GM21515 (cell line): ENCODE data around the gene BRME1.
"Not testable (repeated sequence)": the region's sequence is repeated elsewhere in the genome, so short reads cannot be mapped to it uniquely, and the experiment has no call there.

Experiments
- ATAC-seq: cut with Tn5 transposase; IDR thresholded peaks from one replicate; pipeline ENCODE4 v1.9.1; 2021; ENCODE audit not compliant: unreplicated experiment

The BRME1 gene

DNA sequence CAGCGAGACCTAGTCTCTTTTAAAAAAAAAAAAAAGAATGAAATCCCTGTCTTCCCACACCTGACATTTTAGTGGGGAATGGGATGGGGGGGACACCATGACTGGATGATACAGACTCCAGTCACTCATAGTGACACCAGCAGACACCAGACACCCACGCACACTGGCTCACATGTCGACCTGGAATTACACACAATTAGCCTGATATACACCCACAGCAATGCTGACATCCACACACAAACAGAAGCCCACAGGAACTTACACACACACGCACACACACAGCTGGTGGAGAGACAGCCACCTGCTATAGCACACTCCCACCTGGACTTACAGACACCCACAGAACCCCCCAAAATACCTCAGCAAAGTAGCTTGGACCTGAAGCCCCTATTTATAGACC lies 37.3 kb downstream of the BRME1 start:
- no peak for ATAC-seq

DNA sequence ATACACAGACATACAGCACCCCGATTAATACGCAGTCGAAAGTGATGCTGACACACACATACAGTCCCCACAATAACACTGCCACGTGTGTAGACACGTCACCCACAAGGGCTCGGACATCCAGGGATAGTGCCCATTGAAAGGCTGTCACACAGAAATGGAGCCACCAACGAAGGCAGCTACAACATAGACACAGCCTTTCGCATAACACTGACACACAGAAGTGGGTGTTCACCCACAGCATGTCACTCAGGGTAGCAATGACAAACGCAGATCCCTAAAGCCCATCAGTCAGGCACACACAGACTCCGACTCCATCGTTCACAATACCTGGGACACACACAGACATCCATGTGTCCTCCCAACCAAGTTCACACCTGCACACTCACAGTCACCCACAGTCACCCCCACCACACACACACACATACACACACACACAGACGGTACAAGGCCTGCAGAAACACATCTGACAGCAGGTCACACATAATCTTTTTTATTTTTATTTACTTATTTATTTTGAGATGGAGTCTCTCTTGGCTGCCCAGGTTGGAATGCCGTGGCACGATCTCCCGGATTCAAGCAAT lies 39.4 kb downstream of the BRME1 start:
- ATAC-seq: no peak

DNA sequence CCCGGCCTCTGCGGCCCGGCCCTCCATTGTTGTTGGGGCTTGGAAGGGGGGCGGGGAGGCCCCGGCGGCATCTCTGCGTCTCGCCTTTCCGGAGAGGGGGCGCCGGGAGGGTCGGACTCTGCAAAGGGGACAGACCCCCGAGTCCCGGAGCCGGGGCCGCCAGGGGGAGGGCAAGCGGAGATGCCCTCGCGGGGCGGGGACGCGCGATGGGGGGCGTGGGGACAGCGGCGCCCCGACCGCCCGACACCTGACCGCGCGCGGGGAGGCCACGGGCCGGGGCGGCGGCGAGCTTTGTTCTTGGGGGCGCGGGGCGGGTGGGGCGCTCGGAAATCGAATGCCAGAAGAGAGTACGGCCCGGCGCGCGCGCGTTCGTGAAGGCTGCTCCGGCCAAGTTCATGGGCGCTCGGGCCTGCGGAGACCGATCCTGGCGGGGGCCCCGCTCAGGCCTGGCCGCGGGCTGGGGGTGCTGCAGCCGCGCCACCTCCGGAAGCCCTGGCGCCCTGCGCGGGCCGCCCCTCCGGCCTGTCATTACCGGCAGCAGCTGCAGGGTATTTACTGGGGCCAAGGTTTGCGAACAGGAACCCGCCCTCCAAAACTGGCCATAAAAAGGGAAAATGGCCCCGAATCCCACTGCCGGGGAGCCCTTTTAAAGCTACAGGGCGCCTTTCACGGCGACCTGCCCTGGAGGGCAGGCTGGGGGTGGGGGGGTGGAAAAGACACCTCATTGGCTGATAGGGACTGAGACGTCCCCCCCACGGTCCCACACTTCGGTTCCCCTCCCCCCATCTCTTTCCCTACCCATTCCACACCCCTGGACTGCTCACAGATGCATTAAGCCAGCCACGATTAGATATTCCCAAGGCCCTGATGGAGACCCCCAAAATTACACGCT lies 40.1 kb downstream of the BRME1 start:
- no peak for ATAC-seq

DNA sequence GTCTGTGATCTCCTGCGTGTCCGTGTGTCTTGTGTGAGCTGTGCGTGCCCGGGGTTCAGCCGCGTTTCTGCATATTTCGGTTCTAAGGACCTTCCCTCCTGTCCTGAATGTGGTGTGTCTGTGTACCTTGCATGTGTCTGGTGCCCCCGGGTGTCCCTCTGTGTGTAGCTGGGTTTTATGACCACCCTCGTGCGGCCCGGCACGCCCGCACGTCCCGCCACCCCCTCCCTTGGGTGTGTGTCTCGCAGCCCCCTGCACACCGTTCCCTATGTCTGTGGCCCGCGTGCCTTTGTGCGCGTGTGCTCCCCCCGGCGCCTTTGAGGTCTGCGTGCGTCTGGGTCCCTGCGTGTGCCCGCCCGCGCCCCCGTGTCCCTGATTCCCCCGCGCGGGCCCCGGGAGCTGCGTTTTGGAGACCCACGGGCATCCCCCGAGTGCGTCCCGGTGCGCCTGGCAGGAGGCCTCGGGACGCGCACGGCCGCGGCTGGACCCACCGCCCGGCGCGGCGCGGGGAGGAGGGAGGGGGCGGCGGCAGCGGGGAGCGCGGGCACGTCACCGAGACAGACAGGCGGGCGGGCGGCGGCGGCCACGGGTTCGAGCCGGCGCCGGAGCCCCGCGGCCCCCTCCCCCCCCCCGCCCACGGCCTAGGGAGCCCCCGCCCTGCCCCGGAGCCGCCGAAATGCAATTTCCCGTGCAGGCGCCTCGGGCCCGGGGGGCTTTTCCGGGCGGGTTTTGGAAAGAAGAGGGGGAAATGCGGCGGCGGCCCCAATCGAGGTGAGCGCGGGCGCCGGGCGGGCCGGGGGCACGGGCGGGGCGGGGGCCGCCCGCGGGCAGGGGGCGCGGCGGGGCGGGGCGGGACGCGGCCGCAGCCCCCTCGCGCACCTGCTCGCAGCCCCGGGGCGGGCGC lies 41.0 kb downstream of the BRME1 start:
- no peak for ATAC-seq

DNA sequence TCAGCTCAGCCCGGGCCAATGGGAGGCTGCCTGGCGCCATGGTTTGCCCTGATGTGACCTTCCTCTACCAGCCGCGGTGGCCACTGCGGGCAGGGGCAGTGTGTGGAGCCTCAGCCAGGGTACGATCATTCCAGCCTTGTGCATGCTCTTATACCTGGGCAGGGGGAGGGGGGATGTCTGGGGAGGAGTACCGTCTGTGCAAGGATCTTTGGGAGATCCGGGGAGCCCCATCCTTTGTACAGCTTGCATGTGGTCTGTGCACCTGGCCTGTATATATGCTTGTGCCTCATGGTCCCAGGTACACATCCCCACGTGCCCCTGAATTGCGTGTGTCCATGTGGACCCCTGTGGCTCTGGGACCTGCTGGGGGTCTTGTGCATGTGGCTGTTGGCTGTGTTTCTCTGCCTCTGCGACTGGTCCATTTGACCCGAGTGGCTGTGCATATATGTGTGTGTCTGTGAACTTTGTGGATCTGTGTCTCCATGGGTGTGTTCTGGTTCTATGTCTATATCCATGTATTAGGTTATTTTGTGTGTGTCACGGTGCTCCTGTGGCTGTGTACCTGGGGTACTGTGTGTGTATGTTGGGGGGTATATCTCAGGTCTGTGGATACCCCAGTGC lies 41.8 kb downstream of the BRME1 start:
- ATAC-seq: no peak

DNA sequence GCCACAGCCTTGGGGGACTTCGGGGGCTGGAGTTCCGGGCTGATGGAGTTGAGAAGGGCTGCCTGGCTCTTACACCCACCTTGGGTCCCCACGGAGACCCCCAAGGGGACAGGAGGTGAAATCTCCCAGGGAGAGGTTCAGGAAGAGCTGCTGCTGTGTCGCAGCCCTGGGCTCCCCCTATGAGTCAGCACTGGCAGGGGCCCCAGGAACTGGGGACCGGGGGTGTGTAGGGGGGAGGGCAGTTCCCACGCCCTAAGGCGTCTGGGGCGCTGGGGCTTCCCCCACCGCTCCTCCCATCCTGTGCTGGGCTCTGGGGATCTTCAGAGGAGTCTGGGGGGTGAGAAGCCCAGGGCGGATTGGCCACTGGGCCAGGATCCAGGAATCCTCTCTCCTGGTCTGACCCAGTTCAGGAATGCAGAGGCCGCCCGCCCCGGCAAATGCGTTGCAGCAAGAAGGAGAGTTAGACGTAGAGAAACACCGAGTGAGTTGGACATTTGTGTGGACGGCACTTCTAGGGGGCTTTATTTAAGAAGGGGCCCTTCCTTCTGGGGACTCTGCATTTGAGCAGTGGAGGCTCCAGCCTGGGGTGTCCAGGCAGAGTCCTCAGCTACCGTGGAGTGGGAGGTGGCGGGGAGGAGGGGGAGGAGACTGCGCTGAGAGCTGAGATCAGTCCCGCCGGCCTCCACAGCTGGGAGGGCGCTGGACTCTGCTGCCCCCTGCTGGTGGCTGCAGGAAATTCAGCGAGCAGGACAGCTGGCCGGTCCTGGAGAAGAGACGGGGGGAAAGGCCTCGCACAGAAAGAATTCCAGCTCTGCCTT lies 44.0 kb downstream of the BRME1 start:
- ATAC-seq: peak; percentile 58

DNA sequence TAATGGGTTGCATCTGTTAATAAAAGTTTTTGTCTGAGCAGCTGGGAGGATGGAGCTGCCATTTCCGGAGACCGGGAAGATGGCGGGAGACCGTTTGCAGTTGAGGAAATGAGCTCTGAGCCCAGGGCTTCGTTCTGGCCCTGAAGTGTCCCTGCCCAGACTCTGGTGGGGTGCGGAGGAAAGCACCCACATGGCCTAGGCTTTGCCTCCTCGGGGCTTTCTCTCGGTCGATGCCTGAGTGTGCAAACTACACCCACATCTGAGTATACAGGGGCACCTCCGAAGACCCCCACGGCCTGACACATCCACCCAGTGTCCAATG lies 44.6 kb downstream of the BRME1 start:
- peak; percentile 19 for ATAC-seq

DNA sequence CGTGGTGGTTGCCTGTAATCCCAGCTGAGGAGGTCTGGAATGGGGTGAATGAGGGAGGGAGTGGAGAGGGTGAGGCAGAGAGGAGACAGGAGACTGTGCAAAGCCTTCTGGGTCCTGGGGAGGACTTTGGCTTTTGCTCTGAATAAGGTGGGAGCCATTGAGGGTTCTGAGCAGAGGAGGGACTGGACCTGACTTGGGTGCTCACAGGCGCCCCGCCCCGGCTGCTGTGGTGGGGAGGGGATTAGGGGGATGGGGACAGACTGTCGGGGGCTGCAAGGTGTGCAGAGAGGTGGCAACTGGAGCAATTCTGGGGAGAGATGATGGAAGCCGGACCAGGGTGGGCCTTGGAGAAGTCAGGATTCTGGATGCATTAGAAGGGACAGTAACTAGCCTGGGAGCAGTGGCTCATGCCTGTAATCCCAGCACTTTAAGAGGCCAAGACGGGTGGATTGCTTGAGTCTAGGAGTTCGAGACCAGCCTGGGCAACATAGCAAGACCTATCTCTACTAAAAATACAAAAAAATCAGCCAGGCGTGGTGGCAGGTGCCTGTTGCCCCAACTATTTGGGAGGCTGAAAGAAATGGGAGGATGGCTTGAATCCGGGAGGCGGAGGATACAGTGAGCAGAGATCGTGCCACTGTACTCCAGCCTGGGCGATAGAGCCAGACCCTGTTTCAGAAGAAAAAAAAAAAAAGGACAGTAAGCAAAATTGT lies 45.1 kb downstream of the BRME1 start:
- no peak for ATAC-seq

DNA sequence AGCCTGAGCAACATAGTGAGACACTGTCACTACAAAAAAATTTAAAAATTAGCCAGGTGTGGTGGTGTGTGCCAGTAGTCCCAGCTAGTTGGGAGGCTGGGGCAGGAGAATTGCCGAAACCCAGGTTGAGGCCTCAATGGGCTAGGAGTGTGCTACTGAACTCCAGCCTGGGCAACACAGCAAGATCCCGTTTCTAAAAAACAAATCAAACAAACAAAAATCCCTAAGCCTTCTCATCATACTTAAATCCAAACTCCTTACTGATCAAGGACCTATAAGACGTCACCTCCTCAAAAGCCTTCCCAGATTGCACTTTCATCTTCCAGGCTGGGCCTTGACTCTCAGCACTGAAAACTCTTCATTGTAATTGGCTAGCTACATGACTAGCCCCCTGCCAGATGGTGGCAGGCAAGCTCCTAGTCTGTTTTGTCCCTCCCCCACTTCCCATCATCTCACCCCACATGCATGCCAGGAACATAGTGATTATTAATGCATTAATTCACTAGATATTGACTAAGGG lies 46.5 kb downstream of the BRME1 start:
- no peak for ATAC-seq

DNA sequence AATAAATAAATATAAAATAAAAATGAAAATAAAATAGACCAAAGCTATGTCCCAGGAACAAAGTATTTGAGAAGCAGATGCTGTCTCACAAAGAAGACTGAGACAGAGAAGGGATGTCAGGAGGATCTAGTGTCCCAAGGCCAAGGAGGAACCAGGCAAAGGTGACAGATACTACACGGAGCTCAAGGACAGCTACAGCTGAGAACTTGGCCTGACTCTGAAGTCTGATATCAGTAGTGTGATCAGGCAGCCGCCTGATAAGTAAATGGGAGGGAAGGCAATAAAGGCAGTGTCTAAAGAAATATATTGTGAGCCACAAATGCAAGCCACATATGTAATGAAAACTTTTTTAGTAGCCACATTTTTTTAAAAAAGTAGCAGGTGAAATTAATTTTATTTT lies 49.4 kb downstream of the BRME1 start:
- ATAC-seq: no peak

DNA sequence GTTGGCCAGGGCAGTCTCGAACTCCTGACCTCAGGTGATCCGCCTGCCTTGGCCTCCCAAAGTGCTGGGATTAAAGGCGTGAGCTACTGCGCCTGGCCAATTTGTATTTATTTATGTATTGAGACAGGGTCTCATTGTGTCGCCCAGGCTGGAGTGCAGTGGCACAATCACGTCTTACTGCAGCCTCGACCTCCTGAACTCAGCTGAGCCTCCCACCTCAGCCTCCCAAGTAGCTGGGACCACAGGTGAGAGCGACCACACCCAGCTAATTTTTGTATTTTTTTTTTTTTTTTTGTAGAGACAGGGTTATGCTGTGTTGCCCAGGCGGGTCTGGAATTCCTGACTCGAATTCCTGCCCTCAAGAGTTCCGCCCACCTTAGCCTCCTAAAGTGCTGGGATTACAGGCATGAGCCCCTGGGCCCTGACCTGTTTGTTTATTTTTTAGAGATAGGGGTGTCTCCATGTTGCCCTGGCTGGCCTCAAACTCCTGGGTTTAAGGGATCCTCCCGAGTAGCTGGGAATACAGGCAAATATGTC lies 53.7 kb downstream of the BRME1 start:
- ATAC-seq: not testable (repeated sequence)

DNA sequence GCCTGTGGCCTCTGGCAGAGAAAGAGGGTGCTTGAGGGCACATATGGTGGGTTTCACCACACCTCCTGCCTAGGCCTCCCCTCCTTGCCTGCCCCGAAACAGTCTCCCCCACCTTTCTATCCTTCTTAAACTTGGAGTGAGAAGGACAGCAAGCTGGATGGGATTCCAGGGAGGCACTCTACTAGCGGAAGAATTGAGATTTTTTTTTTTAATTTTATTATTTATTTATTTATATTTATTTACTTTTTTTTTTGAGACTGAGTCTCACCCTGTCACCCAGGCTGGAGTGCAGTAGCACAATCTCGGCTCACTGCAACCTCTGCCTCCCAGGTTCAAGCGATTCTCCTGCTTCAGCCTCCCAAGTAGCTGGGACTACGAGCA lies 54.2 kb downstream of the BRME1 start:
- not testable (repeated sequence) for ATAC-seq

DNA sequence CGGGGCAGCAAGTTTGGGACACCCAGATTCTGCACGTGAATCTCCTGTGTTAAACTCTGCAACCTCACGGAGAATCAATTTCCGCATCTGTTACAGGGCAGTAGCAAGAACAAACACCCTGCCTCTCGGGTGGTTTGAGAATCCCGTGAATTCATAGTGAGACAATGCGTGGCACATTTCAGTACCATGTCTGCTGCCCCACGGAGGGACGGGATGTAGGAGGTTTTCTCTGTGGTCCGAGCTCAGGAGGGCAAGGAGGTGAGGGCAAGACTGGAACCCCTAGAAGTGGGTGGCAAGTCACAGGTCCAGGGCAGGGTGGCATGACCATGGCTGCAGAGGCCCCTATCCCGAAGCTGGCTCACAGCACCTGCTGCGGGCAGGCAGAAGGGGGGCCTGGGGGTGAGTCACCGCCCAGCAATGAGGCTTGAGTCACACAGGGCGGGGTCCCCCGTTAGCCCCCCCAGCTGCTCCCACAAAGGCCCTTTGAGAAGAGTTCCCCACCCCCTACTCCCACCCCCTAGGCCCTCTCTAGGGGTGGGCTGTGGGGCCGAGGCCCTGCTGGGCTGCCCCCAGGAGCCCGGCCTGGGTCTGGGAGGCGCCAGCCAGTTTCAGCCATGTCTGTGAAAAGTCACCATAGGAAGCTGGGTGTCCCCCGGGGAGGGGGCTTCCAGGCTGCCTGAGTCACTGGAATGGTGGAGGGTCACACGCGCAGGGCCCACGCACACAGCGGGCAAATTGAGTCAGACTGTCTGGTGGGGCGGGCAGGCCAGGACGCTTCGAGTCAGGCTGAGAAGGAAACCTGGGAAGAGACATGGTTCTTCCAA lies 54.8 kb downstream of the BRME1 start:
- no peak for ATAC-seq

DNA sequence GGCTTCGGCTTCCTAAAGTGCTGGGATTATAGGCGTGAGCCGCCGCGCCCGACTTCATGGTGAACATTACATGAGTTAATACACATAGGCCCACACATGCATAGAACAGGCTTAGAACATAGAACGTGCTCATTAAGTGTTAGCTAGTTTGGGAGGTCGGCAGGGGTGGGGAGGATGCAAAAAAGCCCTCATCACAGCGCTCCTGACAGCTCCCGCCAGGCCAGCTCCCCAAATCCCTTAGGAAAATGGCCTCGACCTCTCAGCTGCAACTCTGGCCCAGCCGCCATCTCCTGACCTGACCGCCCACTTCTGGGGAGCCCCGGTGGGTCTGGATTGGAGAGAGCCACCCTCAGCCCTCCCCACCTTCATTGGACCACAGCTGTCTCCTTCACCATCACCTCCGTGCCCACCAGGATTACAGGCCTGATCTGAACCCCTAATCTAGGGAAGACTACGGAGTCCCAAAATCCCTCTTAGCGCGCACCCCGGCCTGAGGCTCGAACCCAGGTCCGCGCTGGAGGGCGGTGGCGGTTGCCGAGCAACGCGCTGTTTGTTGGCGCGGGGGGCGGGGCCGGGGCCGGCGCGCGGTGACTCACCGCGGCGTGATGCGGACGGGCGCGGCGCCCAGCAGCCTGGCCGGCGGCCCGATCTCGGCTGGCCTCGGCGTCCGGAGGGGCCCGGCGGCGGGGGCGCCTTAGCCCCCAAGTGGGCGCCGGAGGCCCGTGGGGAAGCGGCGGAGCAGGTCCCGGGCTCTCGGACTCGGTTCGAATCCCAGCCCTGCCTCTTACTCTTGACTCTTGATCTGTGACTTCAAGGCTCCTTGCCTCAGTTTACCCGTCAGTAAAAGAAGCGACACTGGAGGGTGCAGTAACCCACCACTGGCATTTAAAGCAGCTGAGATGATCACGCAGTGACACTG lies 55.7 kb downstream of the BRME1 start:
- ATAC-seq: no peak

DNA sequence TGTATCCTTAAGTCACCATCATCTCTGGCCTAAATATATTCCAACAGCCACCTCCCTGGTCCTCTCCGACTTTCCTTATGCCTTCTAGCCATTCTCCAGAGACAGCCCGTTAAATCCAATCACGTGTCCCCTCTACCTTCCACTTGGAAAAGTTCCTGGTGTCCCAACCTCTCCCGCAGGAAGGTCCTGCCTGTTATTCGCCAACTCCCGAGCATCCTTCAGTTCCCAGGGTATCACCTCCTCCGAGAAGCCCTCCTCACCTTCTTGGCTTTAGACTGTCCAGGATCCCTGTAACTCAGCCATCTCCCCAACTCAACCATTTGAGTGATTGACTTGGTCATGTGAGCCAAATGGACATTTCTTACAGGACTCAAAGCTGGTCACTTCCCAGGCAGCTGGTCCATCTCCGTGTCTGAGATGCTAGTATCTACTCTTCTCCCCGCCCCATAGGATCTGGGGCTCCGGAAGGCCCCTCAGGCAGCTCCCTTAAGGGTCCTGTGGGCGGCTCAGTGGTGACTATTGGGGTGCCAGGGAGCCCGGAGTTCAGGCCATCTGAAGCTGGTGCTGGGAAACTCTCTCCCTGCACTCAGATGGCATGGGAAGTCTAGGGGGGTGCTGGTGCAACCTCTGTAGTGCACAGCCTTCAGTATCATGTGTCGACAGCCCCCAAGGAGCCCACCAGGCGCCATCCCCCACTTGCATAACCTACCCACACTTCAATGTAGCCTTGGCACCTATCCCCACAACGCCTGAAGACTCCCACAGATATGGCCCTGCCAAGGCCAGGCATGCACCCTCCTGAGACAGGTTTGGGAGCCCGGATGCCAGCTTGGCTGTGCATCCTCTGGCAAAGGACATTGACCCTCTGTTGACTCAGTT lies 56.9 kb downstream of the BRME1 start:
- ATAC-seq: no peak

DNA sequence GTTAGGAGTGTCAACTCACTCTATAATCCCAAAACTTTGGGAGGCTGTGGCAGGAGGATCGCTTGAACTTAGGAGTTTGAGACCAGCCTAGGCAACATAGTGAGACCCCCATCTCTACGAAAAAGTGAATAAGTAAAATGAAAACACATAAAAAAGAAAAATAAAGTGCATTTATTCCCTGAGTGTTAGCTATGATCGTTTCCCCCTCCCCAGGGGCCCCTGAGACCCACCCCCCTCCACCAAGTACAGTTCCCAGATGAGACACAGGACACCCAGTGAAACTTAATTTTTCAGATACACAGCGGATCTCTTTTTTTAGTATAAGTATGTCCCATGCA lies 57.6 kb downstream of the BRME1 start:
- no peak for ATAC-seq
